ENCODE data around the gene SERGEF. TPM values are rescaled to one million over a fixed set of nuclear protein-coding genes. Genes with fewer than 3 reads are reported as not detected.
"Not testable (repeated sequence)": the region's sequence is repeated elsewhere in the genome, so short reads cannot be mapped to it uniquely, and the experiment has no call there.

Gene SERGEF
- total and polyA plus RNA-seq, 7 donors, result 11.1 to 33.1 (median 26.0) TPM

DNA sequence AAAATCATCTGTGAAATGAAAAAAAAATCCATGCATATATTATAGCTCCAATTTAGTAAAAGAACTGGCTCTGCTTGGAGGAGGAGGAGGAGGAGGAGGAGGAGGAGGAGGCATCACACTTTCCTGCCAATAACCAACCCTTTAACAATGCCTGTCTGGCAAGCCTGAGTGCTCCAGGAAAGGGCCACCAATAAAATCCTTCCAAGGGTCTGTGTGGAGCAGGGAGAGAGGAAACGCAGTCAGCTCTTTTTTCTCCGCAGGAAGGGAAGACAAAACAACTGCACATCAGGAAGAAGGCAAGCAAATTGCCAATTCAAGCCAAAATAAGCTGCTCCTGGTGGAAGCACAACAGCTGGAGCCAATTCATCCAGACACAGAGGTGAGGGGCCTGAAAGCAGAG is 139.3 kb downstream of the SERGEF start:
- intact Hi-C loops (cut with DNase I), result no loop called here
- H3K4me3 ChIP-seq, result no peak overlapping the region
- no peak for DNase-seq
- H3K27ac ChIP-seq, result no peak overlapping the region
- ATAC-seq, result no peak
- H3K9me3 ChIP-seq, result no peaks in the 10 kb centered on the region
- TF ChIP-seq, protein P1, sequence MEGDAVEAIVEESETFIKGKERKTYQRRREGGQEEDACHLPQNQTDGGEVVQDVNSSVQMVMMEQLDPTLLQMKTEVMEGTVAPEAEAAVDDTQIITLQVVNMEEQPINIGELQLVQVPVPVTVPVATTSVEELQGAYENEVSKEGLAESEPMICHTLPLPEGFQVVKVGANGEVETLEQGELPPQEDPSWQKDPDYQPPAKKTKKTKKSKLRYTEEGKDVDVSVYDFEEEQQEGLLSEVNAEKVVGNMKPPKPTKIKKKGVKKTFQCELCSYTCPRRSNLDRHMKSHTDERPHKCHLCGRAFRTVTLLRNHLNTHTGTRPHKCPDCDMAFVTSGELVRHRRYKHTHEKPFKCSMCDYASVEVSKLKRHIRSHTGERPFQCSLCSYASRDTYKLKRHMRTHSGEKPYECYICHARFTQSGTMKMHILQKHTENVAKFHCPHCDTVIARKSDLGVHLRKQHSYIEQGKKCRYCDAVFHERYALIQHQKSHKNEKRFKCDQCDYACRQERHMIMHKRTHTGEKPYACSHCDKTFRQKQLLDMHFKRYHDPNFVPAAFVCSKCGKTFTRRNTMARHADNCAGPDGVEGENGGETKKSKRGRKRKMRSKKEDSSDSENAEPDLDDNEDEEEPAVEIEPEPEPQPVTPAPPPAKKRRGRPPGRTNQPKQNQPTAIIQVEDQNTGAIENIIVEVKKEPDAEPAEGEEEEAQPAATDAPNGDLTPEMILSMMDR (IDR thresholded peaks at IDR 0.05), result no peak
- no peaks in the 10 kb centered on the region for H3K36me3 ChIP-seq (ENCODE audit: insufficient read depth in 1 of 2, low read depth in 1 of 2)
- no peaks in the 10 kb centered on the region for H3K27me3 ChIP-seq (ENCODE audit: insufficient read depth in 3 of 3, low read length in 2 of 3)
- 60 to 61% (median 61%) methylated on average over 2 of the region's 2 CpGs for WGBS, 3 donors
- H3K4me1 ChIP-seq, result peaks cover 4% of the 10 kb centered on the region

GRCh38 chr11:17868398-17868797 is 144.4 kb downstream of the SERGEF start:
- not testable (repeated sequence) for H3K9me3 ChIP-seq, ATAC-seq
- 98 to 100% (median 100%) methylated on average over 3 of the region's 3 CpGs for WGBS, 3 donors

GRCh38 chr11:17867341-17867740 is 145.5 kb downstream of the SERGEF start:
- intact Hi-C loops (cut with DNase I), result no loop called here
- Histone ChIP-seq H3K4me3 (no peak overlapping the region), H3K4me1 (no peaks in the 10 kb centered on the region), H3K27me3 (ENCODE audit: insufficient read depth in 3 of 3, low read length in 2 of 3) (no peaks in the 10 kb centered on the region), H3K9me3 (no peaks in the 10 kb centered on the region), H3K36me3 (ENCODE audit: insufficient read depth in 1 of 2, low read depth in 1 of 2) (no peaks in the 10 kb centered on the region), H3K27ac (no peak overlapping the region)
- ATAC-seq, result no peak
- no peak for DNase-seq
- TF ChIP-seq, protein P1 (IDR thresholded peaks at IDR 0.05), result no peak
- 93 to 99% (median 96%) methylated on average over 3 of the region's 3 CpGs for WGBS, 3 donors

More at GRCh38 chr11:17868398-17868797, 144.4 kb downstream of the SERGEF start:
- intact Hi-C loops (cut with DNase I); H3K4me3 ChIP-seq; DNase-seq; H3K27me3 ChIP-seq (ENCODE audit: insufficient read depth in 3 of 3, low read length in 2 of 3); H3K4me1 ChIP-seq; H3K36me3 ChIP-seq (ENCODE audit: insufficient read depth in 1 of 2, low read depth in 1 of 2); H3K27ac ChIP-seq: not testable (repeated sequence)

- H3K4me1 ChIP-seq, result no peaks in the 10 kb centered on the region
- H3K27ac ChIP-seq, result no peak overlapping the region
- TF ChIP-seq, protein P1 (IDR thresholded peaks at IDR 0.05), result no peak
- no peaks in the 10 kb centered on the region for H3K9me3 ChIP-seq
- intact Hi-C loops (cut with DNase I), result no loop called here
- no peaks in the 10 kb centered on the region for H3K27me3 ChIP-seq (ENCODE audit: insufficient read depth in 3 of 3, low read length in 2 of 3)
- no peak for DNase-seq
- H3K4me3 ChIP-seq, result no peak overlapping the region
- no peaks in the 10 kb centered on the region for H3K36me3 ChIP-seq (ENCODE audit: insufficient read depth in 1 of 2, low read depth in 1 of 2)
- 59 to 66% (median 65%) methylated on average over 3 of the region's 3 CpGs for WGBS, 3 donors
- peak in 3 of 4 donors; percentile 33 to 61 (median 54) for ATAC-seq
Observed at GRCh38 chr11:17865765-17866428, 146.9 kb downstream of the SERGEF start.

DNA sequence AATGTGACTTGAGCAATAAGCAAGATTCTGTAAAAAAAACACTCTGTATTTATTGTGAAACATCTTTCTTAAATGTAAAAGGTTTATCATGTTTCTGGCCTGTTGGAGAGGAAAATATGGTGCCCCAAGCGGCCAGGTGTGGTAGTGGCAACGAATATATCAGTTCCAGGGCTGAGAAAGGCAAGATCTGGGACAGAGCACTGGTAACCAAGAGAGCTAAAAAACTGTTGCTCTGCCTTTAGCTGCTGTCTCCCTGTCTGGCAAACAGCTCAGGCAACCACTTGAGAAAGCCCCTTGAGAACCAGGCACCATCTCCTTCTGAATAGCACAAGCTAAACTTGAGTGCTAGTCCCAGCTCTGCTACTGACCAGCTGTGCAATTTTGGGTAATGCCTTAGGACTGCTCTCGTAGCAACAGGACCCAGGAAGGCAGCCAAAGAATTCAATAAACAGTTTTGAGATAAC is 148.3 kb downstream of the SERGEF start:
- no peaks in the 10 kb centered on the region for H3K27me3 ChIP-seq (ENCODE audit: insufficient read depth in 3 of 3, low read length in 2 of 3)
- 42 to 62% (median 51%) methylated on average over 3 of the region's 3 CpGs for WGBS, 3 donors
- H3K9me3 ChIP-seq, result no peaks in the 10 kb centered on the region
- no peak overlapping the region for H3K4me3 ChIP-seq
- DNase-seq (no peak), ATAC-seq (no peak)
- no peak overlapping the region for H3K27ac ChIP-seq
- no peaks in the 10 kb centered on the region for H3K36me3 ChIP-seq (ENCODE audit: insufficient read depth in 1 of 2, low read depth in 1 of 2)
- intact Hi-C loops (cut with DNase I), result no loop called here
- TF ChIP-seq, protein P1 (IDR thresholded peaks at IDR 0.05), result no peak
- no peaks in the 10 kb centered on the region for H3K4me1 ChIP-seq
